Adipose tissue (tissue), 3 donors: ENCODE data around the gene RNF208. TPM values are rescaled to one million over a fixed set of nuclear protein-coding genes. Genes with fewer than 3 reads are reported as not detected.

Source experiments
- H3K27ac ChIP-seq: one replicate; pipeline ENCODE4 v1.5.1; 2013; ENCODE audit warnings: low read depth, low read length
- WGBS, 3 donors: extraction: QIAGEN DNeasy Blood & Tissue Kit; methylation state at CpG; one replicate each; pipeline ENCODE4 v1.1.7; 2013; 5-methylcytosine and 5-hydroxymethylcytosine counted together
- polyA plus RNA-seq, 3 donors: library from polyadenylated mRNA; stranded (reverse); fragments of 200-250 nt; gene quantifications; one replicate each; pipeline ENCODE4 v1.2.3, GENCODE V29; 2013
- donor health status: healthy with polysubstance abuse.
- donor health status: Bipolar disorder and iron deficiency.
- donor health status: healthy.

The RNF208 gene
- polyA plus RNA-seq, 3 donors: 2.8 to 4.0 (median 3.5) TPM

DNA sequence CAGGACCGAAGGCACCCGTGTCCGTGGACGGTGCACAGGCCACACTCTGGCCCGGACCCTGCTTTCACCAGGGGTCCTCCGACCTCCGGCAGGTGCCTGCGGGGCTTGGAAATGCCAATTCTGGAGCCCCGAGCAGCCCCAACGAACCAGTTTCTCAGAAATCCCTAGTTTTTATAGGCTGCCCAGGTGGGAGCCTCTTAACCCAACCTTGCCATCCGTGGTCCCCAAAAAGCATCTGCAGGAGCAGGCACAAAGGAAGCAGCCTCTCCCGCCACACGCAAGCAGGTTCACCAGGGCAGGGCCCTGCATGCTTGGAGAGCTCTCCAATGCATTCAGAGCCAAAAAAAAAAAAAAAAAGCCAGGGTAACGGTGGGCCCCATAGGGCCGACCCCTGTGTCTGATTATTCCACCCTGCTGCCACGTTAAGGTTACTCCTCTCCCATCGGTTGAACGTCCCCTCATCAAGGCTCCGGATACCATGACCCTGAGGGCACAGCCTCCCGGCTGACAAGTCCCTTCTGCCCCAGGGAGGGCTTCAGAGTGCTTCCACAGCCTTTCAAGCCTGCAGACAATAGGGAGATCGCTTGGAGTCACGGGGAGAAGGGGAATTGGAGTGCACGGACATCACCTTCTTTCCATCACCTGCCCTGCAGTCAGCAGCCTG is 20.7 kb downstream of the RNF208 start:
- 15 to 23% (median 17%) methylated on average over 23 of the region's 23 CpGs for WGBS, 3 donors
- no peak overlapping the region for H3K27ac ChIP-seq

DNA sequence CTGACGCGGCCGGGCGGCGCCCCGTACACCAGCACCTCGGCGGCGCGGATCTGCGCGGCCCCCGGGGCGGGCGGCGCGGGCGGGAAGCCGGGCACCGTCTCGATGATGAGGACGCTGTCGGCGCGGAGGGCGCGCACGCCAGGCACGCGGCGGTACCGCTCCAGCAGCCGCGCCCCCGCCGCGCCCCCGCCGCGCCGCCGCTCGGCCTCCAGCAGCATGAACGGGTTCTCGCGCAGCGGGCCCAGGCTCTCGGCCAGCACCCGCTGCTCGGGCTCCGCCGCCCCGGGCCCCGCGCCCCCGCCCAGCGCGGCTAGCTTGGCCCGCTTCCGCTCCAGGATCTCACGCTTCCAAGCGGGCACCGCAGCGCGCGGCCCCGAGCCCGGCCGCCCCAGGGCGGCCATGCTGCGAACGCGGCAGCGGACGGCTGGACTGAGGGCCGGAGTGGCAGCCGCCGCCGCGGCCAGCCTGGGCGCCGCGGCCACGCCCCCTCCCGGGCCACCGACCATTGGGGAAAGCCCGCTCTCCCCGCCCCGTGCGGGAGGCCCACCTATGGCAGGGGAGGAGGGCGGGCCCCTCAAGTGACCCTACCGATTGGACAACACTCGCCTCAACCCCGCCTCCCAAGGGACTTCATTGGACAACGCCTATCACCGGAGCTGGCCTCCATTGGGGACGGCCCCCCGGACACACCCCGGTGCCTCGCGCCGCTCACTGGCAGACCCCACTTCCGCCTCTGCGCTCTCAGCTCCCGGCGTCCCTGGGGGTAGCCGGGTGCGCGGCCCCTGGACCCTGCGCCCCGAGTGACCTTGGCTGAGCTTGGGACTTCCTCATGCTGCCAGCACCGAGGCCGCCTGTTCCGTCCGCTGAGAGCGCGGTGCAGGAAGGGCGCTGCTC is 21.5 kb downstream of the RNF208 start, which contains the start of gene TPRN:
Gene TPRN (minus strand): TSS at position 431 of the 894 bp plus-strand sequence. CDS start 30 bp downstream, at position 401.
- no peak within 1 kb of the TSS for H3K27ac ChIP-seq
- WGBS, 3 donors: 0 to 1% (median 0%) methylated on average over 68 to 114 of the region's 118 CpGs

DNA sequence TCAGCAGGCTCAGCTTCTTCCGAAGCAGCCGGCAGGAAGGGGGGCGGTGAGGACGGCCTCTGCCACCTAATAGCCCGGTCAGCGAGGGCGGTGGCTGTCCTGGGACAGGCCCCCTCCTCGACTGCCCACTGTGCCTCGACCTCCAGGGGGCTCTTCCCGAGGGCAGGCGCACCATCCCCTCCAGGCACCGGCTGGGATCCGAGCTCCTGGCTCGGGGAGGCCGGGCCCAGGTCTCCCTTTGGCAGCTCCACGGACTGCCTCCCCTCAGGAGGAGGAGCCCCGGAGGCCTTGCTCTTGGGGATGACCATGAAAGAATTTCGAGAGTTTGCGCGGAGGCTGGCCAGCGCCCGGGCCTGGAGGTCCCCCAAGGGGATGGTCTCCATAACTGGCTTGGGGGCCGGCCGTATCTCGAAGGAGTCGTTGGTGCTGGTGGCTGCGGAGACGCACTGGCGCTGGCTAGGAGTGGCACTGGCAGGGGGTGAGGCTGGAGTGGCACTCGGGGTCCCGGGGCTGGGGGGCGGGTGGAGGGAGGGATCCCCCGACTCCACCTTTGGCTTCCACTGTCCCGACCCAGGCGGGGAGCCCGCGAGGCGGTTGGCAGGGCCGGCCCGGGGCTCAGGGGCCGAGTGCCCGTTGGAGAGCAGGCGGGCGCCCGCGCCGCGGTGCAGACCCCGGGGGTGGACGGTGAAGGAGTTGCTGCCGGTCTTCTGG is 22.5 kb downstream of the RNF208 start:
- WGBS, 3 donors: 8 to 17% (median 10%) methylated on average over 33 to 51 of the region's 51 CpGs
- no peak overlapping the region for H3K27ac ChIP-seq

DNA sequence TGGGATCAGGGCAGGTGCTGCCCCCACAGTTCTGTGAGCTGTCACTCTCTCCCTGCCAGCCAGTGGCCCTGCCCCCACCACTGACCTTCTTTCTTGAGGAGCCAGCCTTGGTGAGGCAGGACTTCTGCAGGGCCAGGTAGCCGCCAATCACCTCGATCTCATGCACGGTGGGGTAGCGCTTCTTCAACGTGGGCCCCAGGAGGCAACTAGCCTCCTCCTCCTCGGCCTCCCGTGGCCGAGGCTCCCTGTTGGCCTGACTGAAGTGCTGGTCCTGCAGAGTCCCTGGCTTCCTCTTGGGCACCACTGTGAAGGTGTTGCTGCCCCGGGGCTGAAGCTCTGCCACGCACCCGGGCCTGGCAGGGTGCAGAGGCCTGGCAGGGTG is 23.1 kb downstream of the RNF208 start:
- H3K27ac ChIP-seq: no peak overlapping the region
- WGBS, 3 donors: 24 to 79% (median 65%) methylated on average over 11 of the region's 11 CpGs

DNA sequence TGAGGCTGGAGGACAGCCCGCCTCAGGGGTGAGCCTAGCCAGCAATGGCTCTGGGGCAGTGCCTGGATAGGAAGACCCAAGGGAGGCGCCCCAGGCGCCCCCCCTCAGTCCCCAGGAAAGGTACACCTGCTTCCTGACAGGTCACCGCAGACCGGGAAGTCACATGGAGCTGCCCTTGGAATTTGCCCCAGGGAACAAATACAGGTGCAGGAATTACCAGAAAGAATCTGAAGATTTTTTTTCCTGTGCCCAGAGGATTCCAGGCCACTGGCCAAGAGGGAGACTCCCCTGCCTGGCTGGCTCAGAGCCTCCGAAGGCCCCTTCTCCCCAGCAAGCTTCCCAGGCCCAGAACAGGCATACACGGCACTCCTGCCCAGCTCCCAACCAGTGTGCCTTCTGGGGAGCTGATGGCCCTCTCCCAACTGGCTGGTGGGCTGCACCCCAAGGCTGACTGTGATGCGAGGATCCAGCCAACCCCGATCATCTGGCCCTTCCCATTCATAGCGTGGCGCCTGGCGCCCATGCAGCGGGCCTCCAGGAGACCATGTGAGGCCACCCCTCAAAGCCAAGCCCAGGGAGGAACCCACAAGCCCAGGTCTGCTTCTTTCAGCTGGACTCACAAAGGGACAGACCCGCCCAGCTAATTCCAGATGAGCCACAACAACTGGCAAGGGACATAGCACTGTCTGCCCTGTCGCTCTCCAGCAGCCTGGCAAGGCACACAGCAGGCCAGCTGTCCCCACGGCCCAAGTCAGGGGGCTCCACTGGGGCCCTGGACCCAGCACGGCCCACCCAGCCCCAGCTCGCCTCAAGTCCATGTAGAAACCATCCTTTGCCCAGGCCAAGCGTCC is 23.8 kb downstream of the RNF208 start:
- WGBS, 3 donors: 32 to 81% (median 75%) methylated on average over 18 to 19 of the region's 19 CpGs
- H3K27ac ChIP-seq: no peak overlapping the region

DNA sequence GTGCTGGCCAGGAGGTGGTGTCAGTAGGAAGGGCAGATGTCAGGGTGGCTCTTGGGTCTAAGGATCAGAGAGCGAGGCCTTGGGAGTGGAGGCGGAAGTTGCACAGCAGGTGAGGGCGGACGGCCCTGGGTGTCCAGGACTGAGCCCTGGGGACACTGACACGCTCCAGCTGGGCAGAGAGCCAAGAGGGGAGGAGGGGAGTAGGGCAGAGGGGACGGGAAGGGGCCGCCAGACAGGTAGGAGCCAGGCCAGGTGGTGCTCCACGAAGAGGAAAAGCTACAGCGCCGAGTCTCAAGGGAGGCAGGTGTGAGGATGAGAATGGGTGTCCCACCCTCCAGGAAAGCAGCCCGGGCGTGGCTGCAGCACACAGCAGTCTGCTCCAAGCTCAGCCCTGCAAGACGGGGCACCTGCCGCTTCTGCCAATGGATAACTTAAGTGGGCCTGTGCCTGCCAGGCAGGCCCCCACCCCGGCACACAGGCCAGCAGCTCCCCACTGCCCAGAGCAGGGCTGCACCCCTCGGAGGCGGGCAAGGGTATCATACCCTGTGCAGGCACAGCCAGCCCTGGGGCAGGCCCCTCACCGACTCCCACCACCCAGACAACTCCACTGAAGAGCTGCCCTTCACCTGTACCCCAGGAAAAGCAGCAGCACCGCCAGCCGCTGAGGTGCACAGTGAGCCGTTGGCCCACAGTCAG is 26.4 kb downstream of the RNF208 start:
- WGBS, 3 donors: 31 to 88% (median 85%) methylated on average over 19 to 21 of the region's 21 CpGs
- H3K27ac ChIP-seq: no peak overlapping the region

DNA sequence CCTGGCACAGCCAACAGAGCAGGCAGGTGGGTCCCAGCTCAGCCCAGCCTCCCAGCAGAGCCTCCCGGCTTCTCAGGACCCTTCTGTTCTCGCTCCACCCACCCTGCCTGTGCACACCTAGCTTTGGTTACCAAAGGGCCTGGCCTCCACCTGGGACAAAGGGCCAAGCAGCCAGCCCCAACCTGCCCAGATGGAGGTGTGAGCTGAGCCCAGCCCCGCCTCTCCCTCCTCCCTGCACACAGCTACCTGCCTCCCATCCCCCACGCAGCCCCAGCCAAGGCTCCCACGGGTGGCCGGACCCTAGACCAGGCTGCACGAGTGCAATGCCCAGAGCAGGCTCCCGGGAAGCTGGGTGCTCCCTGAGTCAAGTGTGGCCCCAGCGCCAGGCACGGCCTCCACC is 27.1 kb downstream of the RNF208 start:
- WGBS, 3 donors: 38 to 90% (median 74%) methylated on average over 10 of the region's 10 CpGs
- no peak overlapping the region for H3K27ac ChIP-seq

DNA sequence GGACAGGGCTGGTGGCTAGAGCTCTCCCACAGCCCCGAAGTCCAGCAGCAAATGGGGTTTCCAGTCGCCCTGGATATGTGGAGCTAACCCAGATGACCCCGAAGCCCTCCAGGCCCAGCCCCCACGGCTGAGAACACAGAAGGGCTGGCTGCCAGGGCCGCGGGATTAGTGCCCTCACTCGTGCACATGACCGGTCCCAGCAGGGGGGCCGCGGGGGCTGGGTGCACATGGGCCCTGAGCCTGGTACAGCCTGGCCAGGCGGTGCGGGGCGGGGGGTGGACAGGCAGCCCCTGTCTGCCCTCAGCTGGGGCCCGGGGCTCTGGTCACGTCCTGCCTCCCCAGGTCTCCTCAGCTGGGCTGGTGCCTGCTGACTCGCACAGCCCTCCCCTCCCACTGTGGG is 27.7 kb downstream of the RNF208 start:
- no peak overlapping the region for H3K27ac ChIP-seq

DNA sequence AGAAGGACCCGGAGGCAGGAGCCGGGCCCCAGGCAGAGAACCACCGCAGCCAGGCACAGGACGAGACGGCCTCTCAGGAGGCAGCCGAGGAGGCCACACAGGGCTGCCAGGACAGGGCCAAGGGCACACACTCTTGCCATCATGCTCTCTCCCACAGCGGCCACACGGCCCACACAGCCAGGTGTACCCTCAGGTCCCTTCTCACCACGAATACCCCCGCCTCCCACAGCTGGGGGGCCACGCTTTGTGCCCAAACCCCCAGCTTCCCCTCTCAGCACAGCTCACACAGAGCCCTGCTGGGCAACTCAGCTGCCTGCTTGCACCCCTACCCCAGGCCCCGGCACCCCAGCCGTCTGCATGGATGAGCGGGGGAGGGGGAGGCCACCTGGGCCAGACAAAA is 28.3 kb downstream of the RNF208 start:
- 75 to 88% (median 83%) methylated on average over 11 to 14 of the region's 14 CpGs for WGBS, 3 donors

More for the DNA sequence above, 27.7 kb downstream of the RNF208 start:
- 33 to 76% (median 72%) methylated on average over 16 of the region's 16 CpGs for WGBS, 3 donors

DNA sequence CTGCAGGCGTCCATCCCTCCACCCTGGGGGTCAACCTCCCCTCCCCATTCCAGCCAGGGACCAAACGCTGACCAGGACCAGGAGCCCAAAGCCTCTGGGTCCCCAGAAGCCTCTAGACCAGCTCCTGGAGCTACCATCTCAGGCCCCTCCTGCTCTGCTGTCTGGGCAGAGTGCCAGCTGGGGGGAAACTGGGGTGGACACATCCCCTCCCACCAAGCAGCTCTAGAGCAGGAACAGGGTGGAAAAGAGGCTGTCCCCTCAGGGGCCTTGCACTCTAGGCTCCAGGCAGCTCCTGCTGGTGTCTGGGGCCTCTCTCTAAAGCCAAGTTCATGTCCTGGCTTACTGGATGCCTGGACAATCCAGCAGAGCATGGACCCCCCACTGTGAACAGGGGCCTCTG is 29.2 kb downstream of the RNF208 start:
- 73 to 79% (median 74%) methylated on average over 2 of the region's 2 CpGs for WGBS, 3 donors

More for the DNA sequence above, 28.3 kb downstream of the RNF208 start:
- no peak overlapping the region for H3K27ac ChIP-seq

DNA sequence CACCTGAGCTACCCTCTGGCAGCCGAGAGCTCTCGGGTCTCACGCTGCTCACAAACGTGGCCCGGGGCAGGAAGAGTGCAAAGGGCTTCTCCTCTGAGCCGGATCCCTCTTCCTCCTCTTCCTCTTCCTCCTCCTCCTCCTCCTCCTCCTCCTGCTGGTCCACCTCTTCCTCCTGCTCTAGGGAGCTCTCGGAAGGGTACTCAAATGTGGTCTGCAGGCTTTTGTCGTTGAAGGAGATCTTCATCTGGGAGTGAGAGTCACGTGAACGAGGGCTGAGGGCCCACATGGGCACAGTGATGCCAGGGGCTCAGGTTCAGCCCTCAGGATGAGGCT is 29.6 kb downstream of the RNF208 start:
- 66 to 79% (median 76%) methylated on average over 10 of the region's 10 CpGs for WGBS, 3 donors

More for the DNA sequence above, 29.2 kb downstream of the RNF208 start:
- no peak overlapping the region for H3K27ac ChIP-seq

DNA sequence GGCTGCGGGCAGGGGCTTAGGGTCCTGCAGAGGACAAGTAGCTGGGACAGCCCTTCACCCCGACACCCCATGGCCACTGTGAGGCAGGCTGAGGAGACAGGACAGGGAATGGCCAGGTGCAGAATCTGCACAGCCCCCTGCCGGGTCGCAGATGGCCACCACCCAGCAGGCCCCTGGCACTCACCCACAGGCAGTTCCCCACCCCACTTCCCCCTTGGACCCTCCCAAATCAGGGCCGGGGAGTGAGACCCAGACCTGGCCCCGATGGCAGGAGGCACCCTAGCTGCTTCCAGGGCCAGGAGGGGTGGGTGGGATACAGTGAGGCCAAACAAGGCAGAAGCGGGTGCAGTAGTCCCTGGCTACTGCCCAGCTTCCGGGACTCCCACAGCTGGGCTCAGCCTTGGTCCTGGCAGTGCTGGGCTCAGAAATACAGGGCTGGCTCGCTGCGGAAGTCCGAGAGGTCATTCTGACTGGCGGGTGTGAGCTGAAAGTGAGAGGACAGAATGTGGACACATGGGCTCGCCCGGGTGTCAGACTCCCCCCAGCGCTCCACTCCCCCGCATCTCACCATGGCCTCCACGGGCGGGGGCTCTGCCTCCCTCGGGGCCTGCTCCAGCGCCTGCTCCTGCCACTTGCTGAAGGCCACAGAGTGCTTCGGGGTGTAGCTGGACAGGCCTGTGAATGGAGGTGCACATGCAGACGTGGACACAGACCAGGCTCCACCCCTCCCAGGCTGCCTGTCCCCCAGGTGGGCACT is 30.2 kb downstream of the RNF208 start:
- no peak overlapping the region for H3K27ac ChIP-seq
- WGBS, 3 donors: 67 to 84% (median 81%) methylated on average over 21 to 22 of the region's 22 CpGs

More for the DNA sequence above, 29.6 kb downstream of the RNF208 start:
- H3K27ac ChIP-seq: no peak overlapping the region

DNA sequence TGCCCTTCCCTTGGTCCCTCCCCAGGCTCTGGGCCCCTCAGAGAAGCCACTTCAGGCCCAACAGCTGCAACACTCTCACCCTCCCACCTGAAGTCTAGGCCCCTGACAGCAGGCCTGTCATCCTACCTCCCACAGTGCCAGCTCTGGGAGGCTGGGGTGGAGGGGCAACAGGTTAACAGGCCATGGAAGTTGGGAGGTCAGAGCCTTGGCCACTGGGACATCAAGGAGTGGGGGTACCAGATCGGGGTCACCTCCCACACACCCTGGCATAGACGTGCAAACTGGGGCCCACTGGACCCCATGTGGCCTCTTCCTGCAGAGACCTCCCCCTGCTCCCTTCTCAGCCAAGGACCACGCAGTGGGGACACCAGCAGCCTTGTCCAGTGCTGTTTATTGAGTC is 30.8 kb downstream of the RNF208 start:
- H3K27ac ChIP-seq: no peak overlapping the region
- 56 to 78% (median 72%) methylated on average over 3 of the region's 3 CpGs for WGBS, 3 donors

DNA sequence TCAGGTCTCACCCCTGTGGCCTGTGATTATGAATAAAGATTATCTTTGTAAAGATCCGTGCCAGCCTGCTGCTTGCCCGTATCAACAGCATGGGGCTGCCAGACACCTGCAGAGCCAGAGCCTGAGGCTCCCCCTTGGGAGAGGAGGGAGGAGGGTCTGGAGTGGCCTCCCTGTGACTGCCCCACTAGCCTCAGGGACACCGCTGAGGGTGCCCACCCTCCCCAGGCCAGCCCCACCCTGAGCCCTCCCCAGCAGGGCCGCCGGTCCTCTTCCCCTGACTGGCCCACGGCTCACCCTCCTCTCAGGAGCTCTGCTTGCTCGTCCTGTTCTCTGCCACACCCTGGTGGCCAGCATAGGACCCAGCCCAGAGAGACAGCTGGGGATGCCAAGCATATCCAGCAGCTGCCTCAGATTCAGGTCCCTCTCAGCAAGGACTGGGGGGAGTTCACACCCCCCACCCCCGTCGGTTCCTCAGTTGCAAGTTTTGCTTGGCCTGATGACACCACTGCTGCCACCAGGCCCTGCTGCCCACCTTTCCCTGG is 31.7 kb downstream of the RNF208 start:
- H3K27ac ChIP-seq: no peak overlapping the region
- WGBS, 3 donors: 43 to 80% (median 65%) methylated on average over 9 of the region's 9 CpGs

DNA sequence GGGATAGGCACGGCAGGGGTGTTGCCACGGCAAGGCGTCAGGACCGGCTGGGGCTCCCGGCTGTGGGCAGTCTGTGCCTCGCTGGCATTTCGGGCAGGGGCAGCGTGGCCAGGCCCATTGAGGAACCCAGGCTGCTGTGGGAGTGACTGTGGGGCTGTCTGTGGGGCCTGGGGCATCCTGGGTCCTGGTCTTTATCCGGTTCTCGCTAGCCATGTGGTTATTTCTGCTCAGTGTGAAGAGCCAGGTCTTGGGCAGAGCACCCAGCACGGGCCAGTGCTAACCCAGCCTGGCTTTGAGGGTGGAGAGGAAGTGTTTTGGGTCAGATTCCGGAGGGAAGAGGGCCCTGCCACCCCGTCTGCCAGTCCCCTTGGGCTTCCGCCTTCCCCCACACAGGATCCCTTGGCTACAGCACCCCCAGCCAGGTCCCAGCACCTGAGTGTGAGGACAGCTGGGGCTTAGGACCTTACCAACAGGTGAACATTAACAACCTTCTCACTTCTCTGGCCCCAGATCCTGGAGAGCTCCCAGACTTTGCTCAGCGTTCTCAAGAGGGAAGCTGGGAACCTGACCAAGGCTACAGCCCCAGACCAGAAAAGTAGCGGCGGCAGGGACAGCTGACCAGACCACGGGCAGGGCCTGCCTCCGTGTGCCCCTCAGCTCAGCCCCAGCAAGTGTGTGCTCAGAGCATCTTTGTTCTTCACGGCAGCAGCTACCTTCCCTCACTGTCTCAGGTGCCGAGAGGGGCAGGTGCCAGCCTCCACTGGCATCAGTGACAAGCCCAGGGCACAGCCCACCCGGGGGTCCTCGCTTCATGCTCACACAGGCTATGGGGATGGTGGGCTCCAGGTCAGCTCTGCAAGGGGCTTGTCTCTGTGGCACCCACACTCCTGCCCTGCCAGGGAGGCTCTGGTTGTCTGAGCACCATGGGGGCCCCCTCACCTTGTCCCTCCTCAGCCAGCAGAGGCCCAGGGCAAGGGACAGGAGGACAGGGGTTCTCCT is 32.4 kb downstream of the RNF208 start:
- 16 to 32% (median 29%) methylated on average over 21 to 23 of the region's 23 CpGs for WGBS, 3 donors
- H3K27ac ChIP-seq: no peak overlapping the region
